GM23248 (cell line): ENCODE data around the gene CALN1. TPM values are rescaled to one million over a fixed set of nuclear protein-coding genes. Genes with fewer than 3 reads are reported as not detected.

Source experiments
- DNase-seq: peaks from one replicate; pipeline ENCODE4 v3.0.0-alpha.2; 2015
- H2AFZ ChIP-seq: fragments of 200-600 bp; sonication (generic); 2 replicates; pipeline ENCODE4 v1.6.1; 2016; ENCODE audit warnings: antibody characterized with exemption
- H3F3A ChIP-seq: fragments of 200-600 bp; sonication (generic); 2 replicates; pipeline ENCODE4 v1.6.1; 2016; ENCODE audit warnings: mild to moderate bottlenecking, antibody characterized with exemption, mixed run types; ENCODE audit not compliant: insufficient read depth
- H3K27ac ChIP-seq: fragments of 200-600 bp; sonication (generic); 2 replicates; pipeline ENCODE4 v1.5.1; 2016; ENCODE audit warnings: mild to moderate bottlenecking
- H3K27me3 ChIP-seq: fragments of 200-600 bp; sonication (generic); replicated peaks from 2 replicates; pipeline ENCODE4 v1.6.1; 2016; ENCODE audit warnings: mild to moderate bottlenecking; ENCODE audit not compliant: insufficient read depth
- H3K36me3 ChIP-seq: fragments of 200-600 bp; sonication (generic); 2 replicates; pipeline ENCODE4 v1.6.1; 2016; ENCODE audit warnings: low read depth, mild to moderate bottlenecking
- H3K4me1 ChIP-seq: fragments of 200-600 bp; sonication (generic); 2 replicates; pipeline ENCODE4 v1.6.1; 2016; ENCODE audit warnings: mild to moderate bottlenecking; ENCODE audit not compliant: insufficient read depth
- H3K4me2 ChIP-seq: fragments of 200-600 bp; sonication (generic); one replicate; pipeline ENCODE4 v1.6.1; 2016; ENCODE audit warnings: mild to moderate bottlenecking; ENCODE audit not compliant: unreplicated experiment
- H3K4me3 ChIP-seq: fragments of 200-600 bp; sonication (generic); 2 replicates; pipeline ENCODE4 v1.5.1; 2016; ENCODE audit warnings: mild to moderate bottlenecking
- H3K79me2 ChIP-seq: fragments of 200-600 bp; sonication (generic); 2 replicates; pipeline ENCODE4 v1.6.1; 2016; ENCODE audit warnings: mild to moderate bottlenecking; ENCODE audit not compliant: insufficient read depth
- H3K9ac ChIP-seq: fragments of 200-600 bp; sonication (generic); 2 replicates; pipeline ENCODE4 v1.6.1; 2016; ENCODE audit warnings: mild to moderate bottlenecking
- H3K9me2 ChIP-seq: fragments of 200-600 bp; sonication (generic); 2 replicates; pipeline ENCODE4 v1.6.1; 2016; ENCODE audit warnings: mixed run types, mild to moderate bottlenecking, moderate library complexity; ENCODE audit not compliant: insufficient read depth
- H3K9me3 ChIP-seq: fragments of 200-600 bp; sonication (generic); one replicate; pipeline ENCODE4 v1.6.1; 2017; ENCODE audit warnings: low read depth
- H4K20me1 ChIP-seq: fragments of 200-600 bp; sonication (generic); 2 replicates; pipeline ENCODE4 v1.6.0; 2016; ENCODE audit not compliant: insufficient read depth
- EZH2 ChIP-seq: fragments of 200-600 bp; sonication (generic); IDR thresholded peaks from 2 replicates; pipeline ENCODE4 v1.6.1; 2018; ENCODE audit warnings: antibody characterized with exemption, mild to moderate bottlenecking; ENCODE audit not compliant: insufficient read depth, poor library complexity, severe bottlenecking
- EZH2phosphoT487 ChIP-seq: fragments of 200-600 bp; sonication (generic); IDR thresholded peaks from 2 replicates; pipeline ENCODE4 v1.6.1; 2018; ENCODE audit warnings: antibody characterized with exemption, moderate library complexity, mild to moderate bottlenecking, low read depth; ENCODE audit not compliant: insufficient read depth
- WGBS, 2 experiments: methylation state at CpG; one replicate each; pipeline ENCODE4 v1.1.6; 2015 to 2017; ENCODE audit warnings: low lambda C conversion rate in 2 of 2, low coverage in 1 of 2; ENCODE audit errors: missing lambda C conversion rate in 2 of 2; 5-methylcytosine and 5-hydroxymethylcytosine counted together
- in situ Hi-C: fragments of 300-500 bp; cut with MboI; formaldehyde crosslinking; loops from 2 replicates; pipeline ENCODE4 v1.15.0; 2020
- polyA plus RNA-seq: library from polyadenylated mRNA; unstranded; fragments of >200 nt; fragmentation: Nextera tagmentation; extraction: Ambion mirVana; gene quantifications from 2 replicates; pipeline ENCODE4 v1.2.1, GENCODE V29; 2016
- total RNA-seq: library from RNA; depleted of rRNA; stranded (reverse); fragments of >200 nt; shearing (Covaris generic); gene quantifications from 2 replicates; pipeline ENCODE4 v1.2.3, GENCODE V29; 2014

CALN1 gene
- total and polyA plus RNA-seq, 2 experiments from 2014 or later = not detected

DNA sequence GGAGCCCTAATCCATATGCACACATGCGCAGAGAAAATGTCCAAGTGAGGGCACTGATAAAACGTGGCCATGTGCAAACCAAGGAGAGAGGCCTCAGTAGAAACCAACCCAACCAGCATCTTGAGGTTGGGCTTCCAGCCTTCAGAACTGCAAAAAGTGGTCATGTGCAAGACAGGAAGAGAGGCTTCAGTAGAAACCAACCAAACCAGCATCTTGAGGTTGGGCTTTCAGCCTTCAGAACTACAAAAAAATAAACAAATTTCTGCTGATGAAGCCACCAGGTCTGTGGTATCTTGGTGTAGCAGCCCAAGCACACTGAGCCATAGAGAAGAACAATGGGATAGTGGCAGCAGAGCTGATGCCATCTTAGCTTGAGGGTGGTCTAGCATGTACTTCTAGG is 371.5 kb downstream of the CALN1 start:
- Histone ChIP-seq H2AFZ (no peak overlapping the region), H3K4me3 (no peak overlapping the region), H3F3A (no peaks in the 10 kb centered on the region), H3K4me1 (no peaks in the 10 kb centered on the region), H3K36me3 (no peaks in the 10 kb centered on the region), H3K4me2 (no peak overlapping the region), H3K27ac (no peak overlapping the region), H3K9ac (no peak overlapping the region), H3K27me3 (no peaks in the 10 kb centered on the region), H4K20me1 (no peaks in the 10 kb centered on the region), H3K79me2 (no peaks in the 10 kb centered on the region), H3K9me2 (no peaks in the 10 kb centered on the region), H3K9me3 (no peaks in the 10 kb centered on the region)
- WGBS, 2 experiments = 37 to 43% methylated on average over 2 of the region's 2 CpGs
- DNase-seq = no peak
- in situ Hi-C loops = no loop called here
- TF ChIP-seq EZH2 (no peak), EZH2phosphoT487 (no peak)

DNA sequence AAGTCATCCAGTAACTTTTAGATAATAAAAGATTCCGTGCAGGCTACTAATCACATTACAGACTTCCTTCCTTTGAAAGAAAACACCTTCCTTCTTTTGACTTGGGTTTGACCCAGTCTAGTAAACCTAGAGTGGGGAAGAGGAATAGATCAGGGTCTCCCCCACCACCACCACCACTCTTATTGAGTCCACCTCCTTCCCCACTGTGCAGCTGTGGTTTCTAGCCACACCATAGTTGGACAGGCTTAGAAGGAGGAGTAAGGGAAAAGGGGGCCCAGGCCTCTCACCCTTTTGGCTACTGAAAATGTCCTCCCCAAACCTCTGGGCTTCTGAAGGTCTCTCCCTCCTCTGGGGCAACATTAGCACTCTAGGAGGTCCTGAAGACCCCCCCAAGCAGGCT is 372.7 kb downstream of the CALN1 start:
- in situ Hi-C loops = no loop called here
- 4 to 7% methylated on average over 1 of the region's 1 CpG for WGBS, 2 experiments
- no peak overlapping the region for H3K27ac ChIP-seq
- no peak for DNase-seq
- H3K4me2 ChIP-seq = no peak overlapping the region
- H3K79me2 ChIP-seq = no peaks in the 10 kb centered on the region
- H3K36me3 ChIP-seq = no peaks in the 10 kb centered on the region
- no peaks in the 10 kb centered on the region for H4K20me1 ChIP-seq
- no peaks in the 10 kb centered on the region for H3K4me1 ChIP-seq
- H2AFZ ChIP-seq = no peak overlapping the region
- no peak overlapping the region for H3K4me3 ChIP-seq
- H3K9me2 ChIP-seq = no peaks in the 10 kb centered on the region
- no peak overlapping the region for H3K9ac ChIP-seq
- no peaks in the 10 kb centered on the region for H3K27me3 ChIP-seq
- no peaks in the 10 kb centered on the region for H3F3A ChIP-seq
- H3K9me3 ChIP-seq = no peaks in the 10 kb centered on the region
- TF ChIP-seq EZH2 = no peak

GRCh38 chr7:72038022-72038732 is 374.0 kb downstream of the CALN1 start:
- Histone ChIP-seq H3K4me1 (no peaks in the 10 kb centered on the region), H3K27ac (no peak overlapping the region), H3K4me3 (no peak overlapping the region), H3K27me3 (no peaks in the 10 kb centered on the region), H2AFZ (no peak overlapping the region), H3K79me2 (no peaks in the 10 kb centered on the region), H3K4me2 (no peak overlapping the region), H3K36me3 (no peaks in the 10 kb centered on the region), H3K9ac (no peak overlapping the region), H3K9me3 (no peaks in the 10 kb centered on the region), H4K20me1 (no peaks in the 10 kb centered on the region), H3F3A (no peaks in the 10 kb centered on the region), H3K9me2 (no peaks in the 10 kb centered on the region)
- DNase-seq = no peak
- in situ Hi-C loops = no loop called here
- TF ChIP-seq EZH2 (no peak), EZH2phosphoT487 (no peak)
- WGBS, 2 experiments = 26% methylated on average over 5 of the region's 5 CpGs

GRCh38 chr7:72037516-72037915 is 374.6 kb downstream of the CALN1 start:
- Histone ChIP-seq H3K27ac (no peak overlapping the region), H3K4me3 (no peak overlapping the region), H3K27me3 (no peaks in the 10 kb centered on the region), H3K4me2 (no peak overlapping the region), H4K20me1 (no peaks in the 10 kb centered on the region), H3K79me2 (no peaks in the 10 kb centered on the region), H3K9me2 (no peaks in the 10 kb centered on the region), H3K4me1 (no peaks in the 10 kb centered on the region), H3K9ac (no peak overlapping the region), H3K36me3 (no peaks in the 10 kb centered on the region), H2AFZ (no peak overlapping the region), H3K9me3 (no peaks in the 10 kb centered on the region), H3F3A (no peaks in the 10 kb centered on the region)
- TF ChIP-seq EZH2 (no peak), EZH2phosphoT487 (no peak)
- 2% methylated on average over 2 of the region's 2 CpGs for WGBS, 2 experiments
- no peak for DNase-seq
- in situ Hi-C loops = no loop called here

GRCh38 chr7:72035266-72035665 is 376.9 kb downstream of the CALN1 start:
- H3K9me2 ChIP-seq = no peaks in the 10 kb centered on the region
- DNase-seq = no peak
- 3 to 9% methylated on average over 1 of the region's 1 CpG for WGBS, 2 experiments
- H3K79me2 ChIP-seq = no peaks in the 10 kb centered on the region
- no peaks in the 10 kb centered on the region for H3K4me1 ChIP-seq
- H3K4me3 ChIP-seq = no peak overlapping the region
- in situ Hi-C loops = no loop called here
- H3K4me2 ChIP-seq = no peak overlapping the region
- TF ChIP-seq EZH2 (no peak), EZH2phosphoT487 (no peak)
- no peaks in the 10 kb centered on the region for H3K9me3 ChIP-seq
- H3F3A ChIP-seq = no peaks in the 10 kb centered on the region
- H2AFZ ChIP-seq = no peak overlapping the region
- H3K27me3 ChIP-seq = no peaks in the 10 kb centered on the region
- no peaks in the 10 kb centered on the region for H3K36me3 ChIP-seq
- H3K27ac ChIP-seq = no peak overlapping the region
- H4K20me1 ChIP-seq = no peaks in the 10 kb centered on the region
- H3K9ac ChIP-seq = no peak overlapping the region
